Measurements from ENCODE around the gene NLE1. TPM values are rescaled to one million over a fixed set of nuclear protein-coding genes. Genes with fewer than 3 reads are reported as not detected.
"Not testable (repeated sequence)": the region's sequence is repeated elsewhere in the genome, so short reads cannot be mapped to it uniquely, and the experiment has no call there.

The NLE1 gene
- total RNA-seq, 1 donor from 2014 or later = 4.5 TPM

DNA sequence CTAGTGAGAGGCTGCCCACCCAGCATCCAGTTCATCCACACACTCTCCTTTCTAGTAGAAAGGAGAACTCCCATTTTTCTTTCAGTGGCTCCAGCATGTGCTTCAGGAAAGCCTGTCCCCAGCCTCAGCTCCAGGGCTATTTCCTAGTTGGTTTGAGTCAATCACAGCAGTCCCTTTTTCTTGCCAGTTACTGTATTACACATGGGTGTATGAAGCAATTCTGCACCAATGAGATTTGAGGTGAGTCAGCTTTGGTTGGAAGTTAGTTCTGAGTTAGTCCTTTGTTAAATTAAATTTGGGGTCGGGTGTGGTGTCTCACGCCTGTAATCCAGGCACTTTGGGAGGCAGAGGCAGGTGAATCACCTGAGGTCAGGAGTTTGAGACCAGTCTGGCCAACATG is 47.2 kb downstream of the NLE1 start:
- intact Hi-C loops (cut with micrococcal nuclease) = loop anchor here (10.0 kb wide), 1 partner anchor 100 kb away; no protein-coding TSS in a partner anchor
- no peak for DNase-seq
- peak; percentile 33 for ATAC-seq

GRCh38 chr17:35090707-35091106 is 51.4 kb downstream of the NLE1 start:
- ATAC-seq, DNase-seq: not testable (repeated sequence)
- intact Hi-C loops (cut with micrococcal nuclease) = loop anchor here (10.0 kb wide), 1 partner anchor 96 kb away; no protein-coding TSS in a partner anchor

DNA sequence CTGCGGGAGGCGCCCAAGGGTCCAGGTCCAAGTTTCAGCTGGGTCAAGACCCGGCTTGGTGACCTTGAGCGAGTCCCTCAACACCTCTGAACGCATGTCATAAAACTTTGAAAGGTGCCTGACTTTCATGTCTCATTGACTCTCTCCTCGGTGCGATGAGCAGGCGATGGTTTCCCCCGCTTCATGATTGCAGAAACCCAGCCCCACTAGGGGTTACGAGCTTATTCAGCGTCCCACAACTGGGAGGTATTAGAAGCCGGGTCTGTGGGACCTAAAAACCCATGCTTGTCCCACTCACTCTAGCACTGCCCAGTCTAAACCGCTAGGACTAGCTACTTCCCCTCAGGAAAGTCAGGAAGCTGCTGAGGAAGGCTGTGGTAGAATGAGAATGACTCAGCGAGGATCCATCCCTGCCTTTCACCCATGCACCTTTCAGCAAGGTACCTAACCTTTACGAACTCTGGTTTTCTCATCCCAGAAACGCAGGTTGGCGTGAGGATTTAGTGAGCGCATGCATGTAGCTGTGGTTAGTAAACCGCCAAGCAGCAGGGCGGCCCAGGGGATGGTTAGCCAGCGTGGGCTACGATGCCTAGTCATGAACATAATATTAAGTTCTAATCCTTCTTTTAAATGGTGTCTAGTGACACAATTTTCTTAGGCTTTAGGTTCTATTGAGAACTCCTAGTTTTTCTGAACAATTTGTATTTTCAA is 52.4 kb downstream of the NLE1 start:
- ATAC-seq (peak; percentile 20), DNase-seq (no peak)

DNA sequence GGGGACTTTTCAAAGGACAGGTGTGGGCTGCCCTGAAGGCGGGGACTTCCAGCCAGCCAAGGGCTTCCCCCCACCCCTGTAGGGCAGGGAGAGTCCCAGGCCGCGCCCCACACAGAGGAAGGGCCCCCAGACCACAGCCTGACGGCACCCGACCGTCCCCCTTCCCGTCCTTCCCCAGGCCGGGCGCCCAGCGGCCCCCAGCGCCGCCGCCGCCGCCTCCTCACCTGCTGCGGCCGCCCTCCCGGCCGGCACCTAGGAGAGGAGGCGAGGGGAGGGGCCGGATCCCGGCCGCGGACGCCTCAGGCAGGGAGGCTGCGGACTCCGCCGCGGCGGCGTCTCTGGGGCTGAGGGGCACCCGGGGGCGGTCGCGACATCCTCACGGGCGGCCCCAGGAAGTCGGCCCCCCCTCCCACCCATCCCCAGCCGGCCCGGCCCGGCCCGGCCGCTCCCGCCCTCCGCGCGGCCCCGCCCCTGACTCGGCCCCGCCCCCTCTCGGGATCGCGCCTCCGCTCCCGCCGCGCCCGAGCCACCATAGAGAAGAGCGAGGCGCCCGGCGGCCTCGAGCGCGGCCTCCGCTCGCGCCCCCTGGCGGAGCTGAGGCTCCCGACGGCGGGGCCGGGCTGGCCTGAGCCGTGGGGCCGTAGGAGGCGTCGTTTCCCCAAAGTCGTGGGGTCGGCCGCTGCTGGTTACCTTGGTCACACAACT is 53.1 kb downstream of the NLE1 start:
- DNase-seq = peak; percentile 93
- intact Hi-C loops (cut with micrococcal nuclease) = no loop called here
- ATAC-seq = peak; percentile 98

More for the DNA sequence above, 52.4 kb downstream of the NLE1 start:
- intact Hi-C loops (cut with micrococcal nuclease) = loop anchor here (10.0 kb wide), 1 partner anchor 95 kb away; no protein-coding TSS in a partner anchor

GRCh38 chr17:35088356-35088880 is 53.7 kb downstream of the NLE1 start:
- ATAC-seq (peak; percentile 76), DNase-seq (peak; percentile 72)
- intact Hi-C loops (cut with micrococcal nuclease) = no loop called here

- intact Hi-C loops (cut with micrococcal nuclease) = no loop called here
- ATAC-seq = no peak
These were observed 54.3 kb downstream of the NLE1 start for GRCh38 chr17:35087731-35088355.

GRCh38 chr17:35086931-35087573 is 55.1 kb downstream of the NLE1 start:
- intact Hi-C loops (cut with micrococcal nuclease) = no loop called here
- ATAC-seq (no peak), DNase-seq (no peak)

More at GRCh38 chr17:35087731-35088355, 54.3 kb downstream of the NLE1 start:
- DNase-seq = no peak

GRCh38 chr17:35086164-35086563 is 55.9 kb downstream of the NLE1 start:
- ATAC-seq (no peak), DNase-seq (no peak)
- intact Hi-C loops (cut with micrococcal nuclease) = no loop called here

- intact Hi-C loops (cut with micrococcal nuclease) = no loop called here
- ATAC-seq (no peak), DNase-seq (no peak)
These were observed 57.1 kb downstream of the NLE1 start for GRCh38 chr17:35084987-35085386.

DNA sequence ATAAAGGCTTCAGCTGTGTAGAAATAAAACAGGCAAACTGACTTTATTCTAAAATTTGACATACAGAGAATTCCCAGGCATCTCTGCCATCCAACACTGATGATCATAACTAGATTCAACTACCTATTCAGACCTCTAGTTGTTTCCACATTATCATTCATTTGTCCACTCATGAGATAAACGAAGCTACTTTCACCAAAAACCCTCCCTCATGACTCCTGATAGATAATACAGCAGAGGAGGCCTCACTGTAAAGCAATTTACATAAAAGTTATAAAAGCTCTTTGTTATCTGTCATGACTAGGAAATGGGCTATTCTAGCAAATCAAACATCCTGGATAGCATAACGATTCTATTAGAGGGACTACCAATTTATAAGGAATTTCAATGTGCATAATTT is 59.0 kb downstream of the NLE1 start:
- no peak for ATAC-seq
- no peak for DNase-seq
- intact Hi-C loops (cut with micrococcal nuclease) = no loop called here

DNA sequence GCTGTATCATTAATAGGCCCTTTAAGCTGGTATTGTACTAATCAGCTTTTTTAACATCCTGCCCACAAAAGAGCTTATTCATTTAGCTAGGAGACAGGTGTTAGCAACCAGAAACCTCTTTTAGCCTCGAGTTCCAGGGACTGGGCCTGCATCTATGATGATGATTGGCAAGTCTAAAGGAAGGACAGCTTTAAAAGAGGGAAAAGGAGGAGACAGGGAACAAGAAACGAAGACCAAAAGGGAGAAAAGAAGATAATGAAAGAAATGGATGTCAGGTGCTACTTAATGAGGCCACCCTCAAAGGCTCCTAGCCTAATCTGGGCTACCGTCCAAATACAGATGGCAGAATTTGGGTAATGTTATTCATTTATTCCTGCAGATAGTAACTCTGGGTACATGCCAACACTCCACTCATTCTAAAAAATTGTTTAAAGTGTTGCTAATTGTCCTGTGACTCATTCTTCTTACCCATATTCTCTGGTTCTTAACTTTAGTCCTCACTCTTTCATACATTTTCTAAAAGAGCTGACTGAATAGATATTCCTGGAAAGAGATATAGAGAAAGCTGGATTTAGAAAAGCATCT is 59.9 kb downstream of the NLE1 start:
- no peak for ATAC-seq
- intact Hi-C loops (cut with micrococcal nuclease) = no loop called here
- no peak for DNase-seq

- intact Hi-C loops (cut with micrococcal nuclease) = no loop called here
- no peak for DNase-seq
- no peak for ATAC-seq
These were observed 60.5 kb downstream of the NLE1 start for GRCh38 chr17:35081638-35082037.

GRCh38 chr17:35080536-35080935 is 61.6 kb downstream of the NLE1 start:
- ATAC-seq (no peak), DNase-seq (no peak)
- intact Hi-C loops (cut with micrococcal nuclease) = no loop called here

DNA sequence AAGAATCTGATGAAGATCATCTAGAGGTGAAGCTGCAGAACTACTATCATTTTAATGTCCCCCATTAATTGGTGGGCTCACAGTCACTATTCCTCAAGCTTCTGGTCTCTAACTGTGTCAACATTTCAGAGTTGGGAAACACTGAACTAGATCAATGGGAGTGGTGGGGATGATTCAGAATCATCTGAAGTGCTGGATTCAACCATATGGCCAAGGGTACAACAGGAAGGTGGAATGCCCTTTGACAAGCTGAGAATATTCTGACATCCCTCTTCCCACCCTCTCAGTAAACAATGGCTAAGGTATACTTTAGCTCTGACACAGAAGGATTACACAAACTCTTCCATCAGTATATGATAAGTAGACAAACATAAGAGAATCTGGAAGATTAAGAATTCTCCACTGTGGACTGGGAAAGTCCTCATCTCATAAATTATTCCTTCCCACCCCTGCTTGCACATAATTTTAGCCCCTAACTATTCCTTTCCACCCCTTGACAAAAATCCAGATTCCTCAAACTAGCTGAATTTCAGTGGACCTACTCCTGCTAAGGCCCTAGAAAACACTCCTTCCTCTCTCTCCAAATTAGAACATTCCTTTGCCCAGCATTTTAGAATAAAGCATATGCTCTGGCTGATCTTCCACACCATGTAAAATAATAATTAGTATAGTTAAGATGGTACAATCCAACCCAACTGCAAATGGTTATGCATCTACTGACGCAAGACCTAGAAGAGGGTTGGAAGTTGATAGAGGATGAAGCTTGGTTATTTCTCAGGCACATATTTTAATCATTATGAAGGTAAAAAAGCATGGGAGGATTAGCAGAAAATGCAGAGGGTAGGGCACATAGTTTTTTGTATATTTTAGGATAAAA is 62.3 kb downstream of the NLE1 start:
- ATAC-seq (no peak), DNase-seq (no peak)
- intact Hi-C loops (cut with micrococcal nuclease) = no loop called here

All from left ventricle myocardium superior (tissue), 1 donor.